Duodenal mucosa (tissue), 2 donors: ENCODE measurements around the gene NAPA.

Source experiments
- H3K27ac ChIP-seq: one replicate; pipeline ENCODE4 v1.7.0; 2013; ENCODE audit warnings: low read depth, low read length
- H3K27me3 ChIP-seq, 2 donors: one replicate each; pipeline ENCODE4 v1.7.0; 2013; ENCODE audit warnings: low read length in 2 of 2, control low read depth in 1 of 2; ENCODE audit not compliant: insufficient read depth in 2 of 2, control insufficient read depth in 1 of 2
- H3K36me3 ChIP-seq, 2 donors: one replicate each; pipeline ENCODE4 v1.7.0; 2013; ENCODE audit warnings: low read length in 2 of 2, control low read depth in 1 of 2; ENCODE audit not compliant: insufficient read depth in 2 of 2, control insufficient read depth in 1 of 2
- H3K4me1 ChIP-seq, 2 donors: one replicate each; pipeline ENCODE4 v1.7.0; 2013; ENCODE audit warnings: low read length in 2 of 2, control low read depth in 1 of 2; ENCODE audit not compliant: insufficient read depth in 2 of 2, control insufficient read depth in 1 of 2
- H3K4me3 ChIP-seq, 2 donors: one replicate each; pipeline ENCODE4 v1.7.0; 2013; ENCODE audit warnings: low read length in 2 of 2, low read depth in 1 of 2
- H3K9ac ChIP-seq, 2 donors: one replicate each; pipeline ENCODE4 v1.7.0; 2013; ENCODE audit warnings: low read length in 2 of 2, low read depth in 1 of 2
- H3K9me3 ChIP-seq, 2 donors: one replicate each; pipeline ENCODE4 v1.7.0; 2013; ENCODE audit warnings: low read length in 2 of 2, control low read depth in 1 of 2; ENCODE audit not compliant: control insufficient read depth in 1 of 2

NAPA gene

GRCh38 chr19:47511681-47512080 lies 3.2 kb downstream of the NAPA start:
- Histone ChIP-seq H3K27ac (peak overlapping the region; percentile 73), H3K4me1 (peaks cover 33 to 38% of the 10 kb centered on the region in 2 donors), H3K9me3 (no peaks in the 10 kb centered on the region), H3K4me3 (peak overlapping the region; percentile 59 to 99), H3K9ac (peak overlapping the region; percentile 4 to 100), H3K27me3 (no peaks in the 10 kb centered on the region), H3K36me3 (peaks cover 0 to 16% of the 10 kb centered on the region in 2 donors)

- Histone ChIP-seq H3K36me3 (peaks cover 0 to 16% of the 10 kb centered on the region in 2 donors), H3K4me3 (no peak overlapping the region), H3K4me1 (peaks cover 33 to 37% of the 10 kb centered on the region in 2 donors), H3K27me3 (no peaks in the 10 kb centered on the region), H3K9ac (peak overlapping the region in 1 of 2 donors; percentile 100), H3K9me3 (no peaks in the 10 kb centered on the region), H3K27ac (no peak overlapping the region)
Observed at GRCh38 chr19:47511128-47511517, 3.7 kb downstream of the NAPA start.

DNA sequence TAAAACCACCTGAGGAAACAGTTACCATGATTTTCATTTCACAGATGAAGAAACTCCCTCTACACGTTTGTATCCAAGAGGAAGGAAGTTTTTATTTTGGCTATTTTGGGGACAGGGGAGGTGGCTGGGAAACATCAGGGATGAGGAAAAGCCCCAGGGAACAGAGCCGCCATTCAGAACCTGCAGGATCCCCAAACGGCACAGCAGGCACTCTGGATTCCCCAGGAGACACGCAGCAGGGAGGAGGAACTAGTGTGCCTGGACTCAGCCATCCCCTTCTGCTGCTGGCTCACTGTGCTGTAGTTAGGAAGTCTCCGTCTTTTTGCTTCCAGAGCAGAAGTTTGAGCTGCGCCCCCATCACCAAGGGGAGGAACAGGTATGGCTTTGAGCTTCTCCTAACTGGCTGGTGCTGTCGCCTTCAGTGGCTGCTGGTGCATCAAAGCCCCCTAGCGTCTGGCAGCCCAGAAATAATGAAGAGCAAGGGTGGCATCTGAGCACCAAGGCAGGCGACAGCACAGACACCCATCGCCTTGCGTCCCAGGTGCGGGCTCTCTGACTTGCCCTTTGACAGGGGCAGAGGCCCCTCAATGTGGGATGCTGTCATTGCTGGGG lies 4.2 kb downstream of the NAPA start:
- no peak overlapping the region for H3K27ac ChIP-seq
- no peaks in the 10 kb centered on the region for H3K27me3 ChIP-seq
- H3K9ac ChIP-seq: peak overlapping the region in 1 of 2 donors; percentile 4
- peaks cover 0 to 16% of the 10 kb centered on the region in 2 donors for H3K36me3 ChIP-seq
- H3K4me3 ChIP-seq: no peak overlapping the region
- H3K4me1 ChIP-seq: peaks cover 33% of the 10 kb centered on the region in 2 donors
- H3K9me3 ChIP-seq: no peaks in the 10 kb centered on the region

DNA sequence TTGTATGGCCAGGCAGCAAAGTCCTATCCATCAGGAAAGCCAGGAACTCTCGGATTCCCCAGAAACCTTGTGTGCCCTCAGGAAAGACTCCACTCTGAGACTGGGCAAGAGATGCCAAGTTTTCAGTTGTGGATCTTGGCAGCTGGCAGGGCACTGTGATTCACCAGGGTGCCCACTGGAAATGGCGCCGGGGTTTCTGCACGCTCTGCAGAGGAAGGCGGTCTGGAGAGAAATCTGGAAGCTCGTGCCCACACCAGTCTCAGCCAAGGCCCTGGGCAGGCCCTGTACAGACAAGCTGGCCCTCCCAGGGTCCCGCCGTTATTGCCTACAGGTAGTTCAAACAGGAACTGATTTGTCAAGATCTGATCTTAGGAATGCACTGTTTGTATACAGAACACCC lies 4.9 kb downstream of the NAPA start:
- Histone ChIP-seq H3K27ac (no peak overlapping the region), H3K9ac (no peak overlapping the region), H3K4me1 (peaks cover 33% of the 10 kb centered on the region in 2 donors), H3K27me3 (no peaks in the 10 kb centered on the region), H3K4me3 (no peak overlapping the region), H3K36me3 (peaks cover 3 to 20% of the 10 kb centered on the region in 2 donors), H3K9me3 (no peaks in the 10 kb centered on the region)

- H3K9ac ChIP-seq: no peak overlapping the region
- H3K36me3 ChIP-seq: peaks cover 5 to 23% of the 10 kb centered on the region in 2 donors
- no peak overlapping the region for H3K4me3 ChIP-seq
- no peaks in the 10 kb centered on the region for H3K27me3 ChIP-seq
- no peak overlapping the region for H3K27ac ChIP-seq
- no peaks in the 10 kb centered on the region for H3K9me3 ChIP-seq
- peaks cover 33% of the 10 kb centered on the region in 2 donors for H3K4me1 ChIP-seq
Observed at GRCh38 chr19:47509170-47509847, 5.6 kb downstream of the NAPA start.

- no peaks in the 10 kb centered on the region for H3K27me3 ChIP-seq
- H3K27ac ChIP-seq: no peak overlapping the region
- H3K4me1 ChIP-seq: peaks cover 33% of the 10 kb centered on the region in 2 donors
- no peak overlapping the region for H3K4me3 ChIP-seq
- no peak overlapping the region for H3K9ac ChIP-seq
- H3K9me3 ChIP-seq: no peaks in the 10 kb centered on the region
- H3K36me3 ChIP-seq: peaks cover 7 to 27% of the 10 kb centered on the region in 2 donors
Observed at GRCh38 chr19:47508721-47509120, 6.1 kb downstream of the NAPA start.

DNA sequence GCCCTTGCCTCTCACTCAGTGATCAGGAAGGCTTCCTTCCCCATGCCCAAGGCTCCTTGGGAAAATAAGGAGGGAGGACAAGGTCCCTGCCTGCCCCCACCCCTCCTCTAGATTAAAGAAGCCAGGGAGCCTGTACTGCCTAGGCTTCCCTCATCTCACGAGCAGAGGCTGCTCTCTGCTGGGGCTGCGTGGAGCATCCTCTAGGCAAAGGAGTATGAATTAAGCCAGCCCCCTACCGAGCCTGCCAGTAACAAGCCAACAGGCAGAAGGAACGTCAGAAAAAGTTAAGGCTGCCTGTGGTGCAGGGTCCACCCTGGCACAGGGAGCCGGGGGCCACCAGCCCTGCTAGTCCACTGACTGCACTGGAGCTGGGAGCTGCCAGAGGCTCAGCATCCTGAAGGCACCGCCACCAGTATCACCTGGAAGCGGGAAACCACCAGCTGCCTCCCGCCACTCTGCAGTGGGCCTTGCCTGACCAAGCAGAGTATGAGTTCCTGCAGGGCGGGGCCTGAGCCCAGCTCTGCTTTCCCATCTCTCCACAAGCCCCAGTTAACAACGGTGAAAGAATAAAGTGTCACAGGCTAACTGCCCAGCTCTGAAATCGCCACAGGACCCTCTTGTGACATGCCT lies 6.8 kb downstream of the NAPA start:
- no peak overlapping the region for H3K4me3 ChIP-seq
- no peak overlapping the region for H3K9ac ChIP-seq
- H3K36me3 ChIP-seq: peaks cover 14 to 34% of the 10 kb centered on the region in 2 donors
- H3K27me3 ChIP-seq: no peaks in the 10 kb centered on the region
- H3K4me1 ChIP-seq: peaks cover 26 to 27% of the 10 kb centered on the region in 2 donors
- no peaks in the 10 kb centered on the region for H3K9me3 ChIP-seq
- no peak overlapping the region for H3K27ac ChIP-seq

- no peaks in the 10 kb centered on the region for H3K27me3 ChIP-seq
- peaks cover 16 to 17% of the 10 kb centered on the region in 2 donors for H3K4me1 ChIP-seq
- no peak overlapping the region for H3K27ac ChIP-seq
- H3K36me3 ChIP-seq: peaks cover 18 to 42% of the 10 kb centered on the region in 2 donors
- H3K9ac ChIP-seq: no peak overlapping the region
- H3K4me3 ChIP-seq: no peak overlapping the region
- no peaks in the 10 kb centered on the region for H3K9me3 ChIP-seq
Observed at GRCh38 chr19:47507012-47507411, 7.9 kb downstream of the NAPA start.

DNA sequence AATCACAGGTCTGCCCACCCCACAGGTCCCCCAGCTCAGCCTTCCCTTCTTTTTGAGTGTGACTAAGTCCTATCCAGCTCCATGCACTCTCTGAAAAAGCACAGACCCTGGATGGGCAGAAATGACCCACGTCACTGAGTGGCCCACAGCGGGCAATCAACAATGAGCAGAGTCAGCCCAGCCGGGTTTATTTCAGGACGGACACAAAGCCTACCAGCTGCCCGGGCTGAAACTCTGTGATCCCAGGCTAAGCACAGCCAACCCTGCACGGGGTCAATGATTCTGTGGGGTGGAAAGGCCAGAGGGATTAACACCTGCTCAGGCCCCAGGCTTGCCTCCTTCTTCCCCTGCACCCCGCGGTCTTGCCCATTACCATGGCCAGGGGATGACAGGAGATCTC lies 8.4 kb downstream of the NAPA start:
- H3K36me3 ChIP-seq: peaks cover 20 to 45% of the 10 kb centered on the region in 2 donors
- H3K27ac ChIP-seq: no peak overlapping the region

DNA sequence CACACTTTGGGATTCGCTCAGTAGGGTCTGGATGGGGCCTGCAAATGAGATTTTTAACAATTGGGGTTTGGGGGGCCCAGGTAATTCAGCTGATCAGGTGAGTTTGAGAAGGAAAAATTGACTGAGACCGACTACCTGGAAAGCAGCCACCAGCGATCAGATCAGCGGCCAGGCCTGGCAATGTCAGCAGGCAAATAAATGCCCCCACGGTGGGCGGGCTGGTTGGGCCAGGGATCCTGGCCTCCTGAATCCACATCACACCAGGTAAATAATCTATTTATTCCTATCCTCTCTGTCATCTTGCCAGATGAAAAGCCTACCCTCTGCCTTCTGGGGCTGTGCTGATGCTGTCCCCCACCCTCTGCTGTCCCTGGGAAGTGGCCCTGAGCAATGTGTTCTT lies 9.4 kb downstream of the NAPA start:
- peaks cover 1 to 2% of the 10 kb centered on the region in 2 donors for H3K4me1 ChIP-seq
- H3K9ac ChIP-seq: no peak overlapping the region
- H3K27me3 ChIP-seq: no peaks in the 10 kb centered on the region
- H3K36me3 ChIP-seq: peaks cover 24 to 47% of the 10 kb centered on the region in 2 donors
- no peak overlapping the region for H3K27ac ChIP-seq
- no peak overlapping the region for H3K4me3 ChIP-seq
- H3K9me3 ChIP-seq: no peaks in the 10 kb centered on the region

More for the DNA sequence above, 8.4 kb downstream of the NAPA start:
- H3K27me3 ChIP-seq: no peaks in the 10 kb centered on the region
- no peak overlapping the region for H3K4me3 ChIP-seq
- no peaks in the 10 kb centered on the region for H3K9me3 ChIP-seq
- H3K4me1 ChIP-seq: peaks cover 11% of the 10 kb centered on the region in 2 donors
- H3K9ac ChIP-seq: no peak overlapping the region
